NCI-H1092 (cell line): ENCODE measurements around the gene MBD3L2B.

Experiments used
- DNase-seq: peaks from one replicate; lab custom pipeline; 2025; lab: John Stamatoyannopoulos, UW

MBD3L2B gene

DNA sequence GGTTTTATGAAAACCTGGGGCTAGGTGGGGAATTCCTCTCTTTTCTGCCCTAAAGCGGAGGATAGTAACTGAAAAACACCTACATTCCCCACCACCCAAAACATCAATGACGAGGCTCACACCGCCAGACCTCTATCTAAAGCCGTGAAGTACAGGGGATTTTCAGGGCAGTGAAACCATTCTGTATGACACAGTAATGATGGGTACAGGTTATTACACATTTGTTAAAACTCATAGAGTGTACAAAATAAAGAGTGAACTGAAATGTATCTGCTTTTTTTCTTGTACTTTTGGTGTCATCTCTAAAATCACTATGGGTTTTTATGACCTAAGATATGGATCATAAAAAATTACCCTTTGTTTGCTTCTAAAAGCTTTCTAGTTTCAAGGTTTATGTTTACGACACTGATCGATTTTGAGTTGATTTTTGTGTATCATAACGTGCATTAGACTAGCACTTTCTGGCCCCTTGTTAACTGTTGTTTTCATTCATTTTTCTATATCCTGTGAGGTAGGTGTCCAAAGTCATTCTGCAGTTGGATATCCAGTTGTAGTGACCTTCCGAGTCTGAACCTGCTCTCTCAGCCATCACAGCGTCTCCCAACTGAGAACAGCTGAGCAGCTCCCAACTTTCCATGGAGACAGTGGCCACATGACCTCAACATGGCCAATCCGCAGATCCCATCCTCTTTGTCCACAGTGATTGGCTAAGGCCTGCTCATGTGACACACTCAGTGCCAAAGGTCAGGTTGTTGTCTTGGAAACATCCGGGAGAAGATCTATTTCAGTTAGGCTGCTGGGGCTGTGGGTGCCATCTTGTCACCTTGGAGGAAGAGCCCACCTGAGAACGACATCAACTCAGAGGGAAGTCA lies 10.3 kb downstream of the MBD3L2B start:
- no peak for DNase-seq

DNA sequence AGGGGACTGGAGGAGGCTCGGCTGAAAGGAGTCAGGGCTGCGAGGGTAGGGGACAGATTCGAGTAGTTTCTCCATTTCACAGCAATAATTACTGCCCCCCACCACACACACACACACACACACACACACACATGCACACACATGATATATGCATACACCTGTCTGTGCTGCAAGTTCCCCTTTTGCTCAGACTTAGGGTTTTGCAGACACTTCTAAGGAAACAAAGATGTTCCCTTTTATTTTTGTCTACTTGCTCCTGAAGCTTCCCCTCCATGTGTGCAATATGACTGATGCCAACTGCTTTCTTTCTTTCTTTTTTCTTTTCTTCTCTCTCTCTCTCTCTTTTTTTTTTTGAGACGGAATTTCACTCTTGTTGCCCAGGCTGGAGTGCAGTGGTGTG lies 13.4 kb downstream of the MBD3L2B start:
- no peak for DNase-seq

DNA sequence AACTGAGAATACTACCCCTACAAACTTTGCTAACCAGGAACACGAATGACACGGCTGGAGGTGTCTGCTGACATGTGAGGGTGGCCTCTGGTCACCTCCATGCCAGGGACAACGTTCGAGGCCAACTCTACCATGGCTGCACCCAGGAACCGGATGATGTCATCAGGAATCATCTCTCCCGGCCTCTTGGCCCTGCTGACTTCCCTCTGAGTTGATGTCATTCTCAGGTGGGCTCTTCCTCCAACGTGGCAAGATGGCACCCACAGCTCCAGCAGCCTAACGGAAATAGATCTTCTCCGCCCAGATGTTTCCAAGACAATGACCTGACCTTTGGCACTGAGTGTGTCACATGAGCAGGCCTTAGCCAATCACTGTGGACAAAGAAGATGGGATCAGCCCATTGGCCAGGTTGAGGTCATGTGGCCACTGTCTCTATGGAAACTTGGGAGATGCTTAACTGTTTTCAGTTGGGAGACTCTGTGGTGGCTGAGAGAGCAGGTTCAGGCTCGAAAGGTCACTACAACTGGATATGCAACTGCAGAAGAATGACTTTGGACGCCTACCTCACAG lies 15.0 kb downstream of the MBD3L2B start:
- no peak for DNase-seq

DNA sequence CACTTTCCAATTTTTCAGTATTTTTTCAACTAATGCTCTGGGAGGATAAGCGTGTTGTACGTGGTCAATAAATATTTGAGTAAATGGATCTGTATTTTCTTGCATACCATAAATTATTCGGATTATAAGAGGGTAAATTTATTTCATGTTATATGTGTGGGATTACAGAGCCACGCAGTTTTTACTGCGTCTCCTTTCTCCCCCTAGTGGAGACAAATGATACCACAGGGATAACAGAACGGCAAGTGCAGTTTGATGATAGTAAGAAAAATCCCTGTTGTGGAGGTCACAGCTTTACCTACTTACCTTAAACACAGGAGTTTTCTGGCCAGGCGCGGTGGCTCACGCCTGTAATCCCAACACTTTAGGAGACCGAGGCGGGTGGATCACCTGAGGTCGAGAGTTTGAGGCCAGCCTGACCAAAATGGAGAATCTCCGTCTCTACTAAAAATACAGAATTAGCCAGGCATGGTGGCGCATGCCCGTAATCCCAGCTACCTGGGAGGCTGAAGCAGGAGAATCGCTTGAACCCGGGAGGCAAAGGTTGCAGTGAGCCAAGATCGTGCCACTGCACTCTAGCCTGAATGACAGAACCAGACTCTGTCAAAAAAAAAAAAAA lies 16.8 kb downstream of the MBD3L2B start:
- no peak for DNase-seq

DNA sequence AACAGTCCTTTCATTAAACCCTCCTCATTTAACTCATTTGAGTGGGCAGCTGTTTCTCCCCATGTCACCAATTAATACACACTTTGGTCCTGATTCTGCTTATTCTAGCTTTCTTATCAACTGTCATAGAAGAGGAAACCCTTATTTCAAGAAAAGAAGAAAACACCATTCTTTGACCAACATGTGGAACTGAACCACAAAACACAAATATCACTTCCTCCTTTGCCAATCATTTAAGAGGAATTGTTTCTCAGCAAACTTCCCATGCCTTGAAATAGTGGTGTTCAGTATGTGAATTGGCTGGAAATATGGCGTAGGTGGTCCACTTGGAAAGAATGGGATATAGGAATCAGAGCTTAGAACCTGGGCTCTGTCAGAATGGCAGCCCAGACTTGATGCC lies 20.4 kb downstream of the MBD3L2B start:
- DNase-seq: no peak

DNA sequence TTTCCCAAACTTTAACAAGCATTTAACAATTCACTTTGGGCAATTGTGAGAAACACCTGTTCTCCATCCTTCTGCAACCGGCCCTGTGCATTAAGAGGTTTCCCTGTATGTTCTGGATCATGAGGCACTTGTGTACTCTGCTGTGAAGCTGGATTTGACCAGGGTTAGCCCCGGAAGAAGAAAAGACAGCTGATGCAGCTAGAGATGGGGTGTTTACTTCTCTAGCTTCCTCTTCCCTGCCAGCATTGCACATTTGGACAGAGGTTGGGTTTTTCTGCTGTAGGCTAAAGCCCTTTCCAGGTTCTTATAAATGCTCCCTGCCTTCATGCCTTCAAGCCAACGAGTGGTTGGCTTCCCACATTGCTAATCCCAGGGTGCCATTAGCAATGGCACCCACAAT lies 20.9 kb downstream of the MBD3L2B start:
- no peak for DNase-seq

DNA sequence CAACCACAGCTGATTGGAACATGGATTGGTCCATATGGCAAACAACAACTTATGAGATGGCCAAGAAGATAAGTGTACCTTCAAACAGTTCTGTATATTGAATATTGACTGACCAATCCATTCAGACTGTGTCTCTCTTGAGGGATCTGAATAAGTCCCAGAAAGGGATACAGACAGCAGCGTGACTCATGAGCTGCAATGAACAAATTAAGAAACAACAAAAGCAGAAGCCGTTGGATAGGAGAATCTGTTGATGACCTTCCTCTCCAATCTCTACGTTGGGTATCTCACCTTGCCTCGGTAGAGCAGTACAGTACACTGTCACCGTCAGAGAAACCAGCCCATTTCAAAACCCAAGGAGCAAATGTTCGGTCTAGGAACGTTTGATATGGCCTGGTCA lies 21.3 kb downstream of the MBD3L2B start:
- DNase-seq: no peak

DNA sequence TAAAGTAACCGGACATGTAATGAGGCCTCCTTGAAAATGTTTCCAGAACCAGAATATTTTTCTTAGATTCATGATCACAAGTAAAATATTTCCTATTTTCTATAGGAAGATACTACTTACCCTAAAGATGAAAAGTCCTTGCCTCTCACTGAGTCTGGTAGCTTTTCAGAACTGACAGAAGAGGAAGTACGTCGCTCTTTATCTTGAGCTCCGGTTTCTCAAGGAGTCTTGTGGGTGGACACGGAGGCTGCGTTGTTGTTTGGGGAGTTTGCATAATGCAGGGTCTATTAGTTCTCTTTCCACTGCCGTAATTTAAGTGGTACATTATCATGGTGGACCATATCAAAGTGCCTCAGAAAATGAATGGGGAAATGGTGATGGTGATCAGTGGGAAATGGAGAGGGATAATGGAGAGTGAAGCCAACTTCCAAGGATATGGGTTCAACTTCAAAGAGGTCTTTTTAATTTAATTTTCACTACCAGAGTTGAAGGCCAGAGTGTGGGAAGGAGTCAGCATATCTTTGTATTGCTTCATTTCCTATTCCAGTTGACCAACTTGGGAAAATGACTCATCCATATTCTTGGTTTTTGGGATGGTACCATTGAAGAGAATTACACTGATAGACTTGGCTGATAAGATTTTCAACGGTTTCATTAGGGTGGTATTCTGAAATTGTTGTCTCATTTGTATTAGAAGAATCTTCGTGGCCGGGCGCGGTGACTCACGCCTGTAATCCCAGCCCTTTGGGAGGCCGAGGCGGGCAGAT lies 23.4 kb downstream of the MBD3L2B start:
- DNase-seq: no peak

DNA sequence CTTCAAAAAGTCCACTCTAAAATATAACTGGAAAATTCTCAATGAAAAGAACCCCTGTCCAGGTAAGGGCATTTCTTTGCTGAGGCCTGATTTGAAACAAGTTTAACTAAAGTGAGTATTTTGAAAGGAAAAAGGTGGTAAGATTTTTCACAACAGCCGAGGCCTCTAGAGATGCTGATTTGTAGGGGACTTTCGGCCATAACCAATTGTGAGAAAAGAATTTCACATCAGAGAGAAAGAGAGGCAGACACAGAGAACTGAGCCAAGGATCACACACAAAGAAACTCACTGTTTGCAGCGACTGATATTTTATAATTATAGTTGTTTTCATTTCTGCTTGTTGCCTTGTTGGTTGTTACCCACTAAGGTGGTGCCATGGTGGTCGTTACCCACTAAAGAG lies 24.4 kb downstream of the MBD3L2B start:
- DNase-seq: no peak

DNA sequence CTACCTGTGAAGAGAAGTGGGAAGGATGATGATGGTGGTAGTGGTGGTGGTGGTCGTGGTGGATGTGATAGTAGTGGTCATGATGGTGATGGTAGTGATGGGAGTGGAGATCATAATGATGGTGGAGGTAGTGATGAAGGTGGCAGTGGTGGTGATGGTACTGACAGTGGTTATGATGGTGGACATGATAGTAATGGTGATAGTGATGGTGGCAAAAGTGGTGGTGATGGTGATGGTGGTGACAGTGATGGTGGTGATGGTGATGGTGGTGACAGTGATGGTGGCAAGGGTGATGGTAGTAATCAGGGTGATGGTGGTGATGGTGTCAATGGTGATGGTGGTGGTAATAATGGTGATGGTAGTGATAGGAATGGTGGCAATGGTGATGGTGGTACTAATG lies 26.2 kb downstream of the MBD3L2B start:
- DNase-seq: no peak

DNA sequence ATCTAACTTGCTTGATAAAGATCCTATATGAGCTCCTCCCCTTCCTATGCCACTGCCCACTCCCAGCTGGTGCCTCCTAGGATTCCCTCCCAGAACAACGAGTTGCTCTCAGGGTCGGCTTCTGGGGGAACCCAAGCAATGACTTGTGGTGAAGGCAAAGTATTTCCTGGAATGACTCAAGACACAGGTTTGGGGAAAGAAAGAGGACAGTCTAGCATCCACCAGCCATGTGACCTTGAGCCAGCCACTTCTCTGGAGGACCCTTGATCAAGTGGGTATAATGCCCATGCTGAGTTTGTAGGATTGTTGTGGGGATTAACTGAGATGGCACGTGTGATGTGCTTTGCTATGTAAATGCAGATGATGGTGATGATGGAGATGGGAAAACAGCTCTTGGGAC lies 33.0 kb downstream of the MBD3L2B start:
- DNase-seq: no peak

DNA sequence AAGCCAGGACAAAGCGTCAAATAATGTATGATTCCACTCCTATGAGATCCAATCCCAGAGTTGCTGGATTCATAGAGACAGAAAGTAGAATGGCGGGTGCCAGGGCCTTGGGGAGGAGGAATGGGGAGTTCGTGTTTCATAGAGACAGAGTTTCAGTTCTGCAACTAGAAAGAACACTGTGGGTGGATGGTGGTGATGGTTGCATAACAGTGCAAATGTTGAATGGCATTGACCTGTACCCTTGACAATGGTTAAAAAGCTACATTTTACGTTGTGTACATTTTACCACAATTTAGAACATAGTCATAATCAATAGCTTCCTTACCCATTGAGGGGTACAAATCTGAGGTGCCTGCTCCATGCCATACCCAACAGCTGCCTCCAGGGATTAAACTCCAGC lies 33.4 kb downstream of the MBD3L2B start:
- no peak for DNase-seq

DNA sequence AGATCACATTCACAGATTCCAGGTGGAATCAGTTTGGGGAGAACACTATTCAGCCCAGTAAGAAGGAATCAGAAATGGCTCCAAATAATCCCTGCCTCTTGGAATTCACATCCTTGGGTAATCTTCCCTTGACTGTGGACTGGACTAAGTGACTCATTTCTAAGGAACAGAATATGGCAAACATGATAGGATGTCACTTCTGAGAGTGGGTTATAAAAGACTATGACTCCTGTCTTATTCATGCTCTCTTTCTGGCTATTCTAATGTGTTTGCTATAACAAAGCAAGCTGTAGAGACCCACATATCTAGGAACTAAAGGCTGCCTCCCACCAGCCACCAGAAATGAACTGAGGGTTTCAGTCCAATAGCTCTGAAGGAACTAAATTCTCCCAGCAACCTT lies 37.8 kb downstream of the MBD3L2B start:
- DNase-seq: no peak

DNA sequence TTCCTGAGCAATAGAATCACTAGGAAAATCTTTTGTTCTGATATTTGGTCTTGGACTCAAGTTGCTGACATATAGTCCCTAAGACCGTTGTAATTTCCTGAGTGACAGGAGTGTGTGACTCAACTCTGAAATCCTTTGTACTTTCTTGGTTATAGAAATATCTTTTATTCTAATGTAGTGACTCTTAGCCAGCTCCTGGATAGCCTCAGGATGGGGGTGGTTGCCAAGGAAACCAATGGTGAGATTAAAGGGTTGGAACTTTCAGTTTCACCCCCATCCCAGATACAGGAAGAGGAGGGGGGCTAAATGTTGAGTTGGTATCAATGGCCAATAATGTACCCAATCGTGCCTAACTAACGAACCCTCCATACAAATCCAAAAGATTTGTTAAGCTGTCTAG lies 41.8 kb downstream of the MBD3L2B start:
- no peak for DNase-seq

DNA sequence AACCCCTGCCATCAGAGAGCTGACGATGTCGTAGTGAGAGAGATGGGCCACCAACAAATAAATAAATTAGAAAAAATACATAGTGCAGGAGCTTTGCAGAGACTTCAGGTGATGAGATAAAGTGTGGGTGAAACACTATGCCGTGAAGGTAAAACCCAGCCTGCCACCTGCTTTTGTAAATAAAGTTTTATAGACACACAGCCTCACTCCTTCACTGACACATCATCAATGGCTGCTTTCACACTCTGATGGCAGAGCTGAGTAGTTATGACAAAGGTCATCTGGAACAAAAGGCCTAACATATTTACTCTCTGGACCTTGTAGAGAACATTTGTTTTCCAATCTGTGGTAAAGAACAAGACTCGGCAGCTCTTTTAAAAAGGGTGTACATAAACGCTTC lies 45.0 kb downstream of the MBD3L2B start:
- DNase-seq: no peak

DNA sequence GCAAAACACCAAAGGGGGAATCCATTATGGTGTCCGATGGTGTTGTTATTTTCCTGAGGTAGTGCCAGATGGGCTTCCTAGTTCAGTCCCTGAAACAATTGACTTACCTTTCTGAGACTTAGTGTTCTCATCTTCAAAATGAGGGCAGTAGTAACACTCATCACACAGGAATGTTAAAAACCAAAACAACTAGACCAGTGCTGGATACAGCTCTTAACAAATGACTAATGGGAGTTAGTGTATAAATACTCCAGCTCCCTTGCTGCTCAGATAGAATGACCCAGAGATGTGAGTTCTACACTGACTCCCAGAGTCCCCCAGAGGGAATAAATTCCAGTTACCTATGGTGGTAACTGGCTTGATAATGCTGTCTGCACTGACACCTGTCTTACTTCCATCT lies 49.9 kb downstream of the MBD3L2B start:
- no peak for DNase-seq

DNA sequence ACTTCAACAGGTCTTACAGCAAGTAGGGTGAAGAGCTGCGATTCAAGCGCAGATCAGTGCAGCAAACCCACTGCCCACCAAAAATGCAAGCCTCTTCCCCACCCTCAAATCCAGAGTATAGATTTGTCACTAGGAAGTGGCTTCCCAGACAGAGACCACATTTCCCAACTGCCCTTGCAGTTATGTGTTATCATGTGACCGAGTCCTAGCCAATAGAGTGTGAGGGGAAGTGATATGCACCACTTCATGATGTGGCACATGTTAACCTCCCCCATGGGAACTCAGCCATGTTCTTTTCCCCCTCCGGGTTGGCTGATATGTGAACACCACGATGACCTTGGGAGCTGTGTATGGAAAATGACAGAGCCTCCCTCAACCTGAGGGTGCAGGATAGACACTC lies 50.8 kb downstream of the MBD3L2B start:
- DNase-seq: no peak

DNA sequence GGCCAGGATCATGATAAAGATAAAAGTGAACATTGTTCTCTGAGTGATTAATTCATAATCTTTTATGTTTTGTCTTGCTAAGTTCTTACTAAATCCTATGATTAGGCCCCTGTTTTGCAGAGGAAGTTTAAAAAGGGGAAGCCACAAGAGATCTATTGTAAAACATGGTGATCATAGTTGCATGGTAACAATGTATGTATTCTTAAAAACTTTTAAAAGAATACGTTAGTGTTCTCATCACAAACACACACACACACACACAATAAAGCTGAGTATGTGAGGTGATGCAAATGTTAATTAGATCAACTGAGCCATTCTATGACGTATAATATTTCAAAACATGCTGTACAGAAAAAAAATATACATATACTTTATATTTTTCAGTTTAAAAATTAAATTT lies 51.2 kb downstream of the MBD3L2B start:
- DNase-seq: no peak

DNA sequence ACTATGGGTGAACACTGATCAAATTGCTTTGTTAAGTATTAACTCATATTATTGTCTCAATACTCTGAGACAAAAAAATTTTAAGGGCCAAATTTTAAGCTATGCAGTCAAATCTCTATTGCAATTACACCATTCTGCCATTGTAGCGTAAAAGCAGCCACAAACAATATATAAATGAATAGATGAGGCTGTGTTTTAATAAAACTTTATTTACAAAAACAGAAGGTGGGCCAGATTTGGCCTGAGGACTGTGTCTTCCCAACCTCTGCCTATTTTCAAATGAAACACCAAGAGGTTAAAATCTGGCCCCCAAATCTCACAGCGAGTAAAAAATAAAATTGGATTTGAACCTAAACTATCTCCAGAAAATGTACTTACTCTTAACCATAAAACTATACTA lies 51.7 kb downstream of the MBD3L2B start:
- no peak for DNase-seq
